SK-MEL-5 (cell line): ENCODE results near the gene PTPRM. TPM values are rescaled to one million over a fixed set of nuclear protein-coding genes. Genes with fewer than 3 reads are reported as not detected.

ENCODE experiments used
- DNase-seq: peaks from one replicate; pipeline ENCODE4 v3.0.0-alpha.2; 2016; ENCODE audit warnings: low read depth, low spot score
- in situ Hi-C: cut with HindIII; loops from 2 replicates; pipeline ENCODE4 v1.10.0; 2016; ENCODE audit warnings: low sequenced_read_pairs, high pct_unique_total_duplicates, low pct_unique_long_range_greater_than_20kb
- total RNA-seq: library from RNA; depleted of rRNA; stranded (reverse); fragments of >200 nt; shearing (Covaris generic); gene quantifications from 2 replicates; pipeline ENCODE4 v1.2.3, GENCODE V29; 2014

Gene PTPRM
- total RNA-seq, 1 experiment from 2014 or later: 43.7 TPM

DNA sequence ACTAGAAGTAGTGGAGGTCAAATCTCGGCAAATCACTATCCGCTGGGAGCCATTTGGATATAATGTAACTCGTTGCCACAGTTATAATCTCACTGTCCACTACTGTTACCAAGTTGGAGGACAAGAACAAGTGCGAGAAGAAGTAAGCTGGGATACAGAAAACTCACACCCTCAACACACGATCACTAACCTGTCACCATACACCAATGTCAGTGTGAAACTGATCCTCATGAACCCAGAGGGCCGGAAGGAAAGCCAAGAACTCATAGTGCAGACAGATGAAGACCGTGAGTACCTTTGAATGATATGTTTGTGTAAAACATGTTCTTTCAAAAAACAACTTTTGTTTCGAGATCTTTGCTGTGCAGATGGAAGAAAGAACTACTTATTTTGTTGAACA, 502.6 kb downstream of the PTPRM start:
- in situ Hi-C loops: no loop called here
- no peak for DNase-seq

DNA sequence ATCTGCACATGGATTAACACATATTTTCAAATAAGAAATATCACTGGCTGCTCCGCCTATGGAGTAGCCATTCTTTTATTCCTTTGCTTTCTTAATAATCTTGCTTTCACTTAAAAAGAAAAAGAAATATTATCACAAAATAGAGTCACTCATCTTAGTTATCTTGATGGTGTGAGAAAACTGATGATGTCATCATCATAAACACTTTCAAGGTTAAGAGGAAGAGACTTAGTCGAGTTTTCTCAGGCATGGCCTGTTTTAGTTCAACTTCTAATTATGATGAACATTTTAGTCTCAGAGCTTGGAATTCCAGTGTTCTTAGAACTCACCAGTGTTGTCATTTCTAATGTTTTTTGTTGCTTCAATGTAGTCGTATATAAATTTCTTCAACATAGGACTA, 506.1 kb downstream of the PTPRM start:
- DNase-seq: no peak
- in situ Hi-C loops: no loop called here

DNA sequence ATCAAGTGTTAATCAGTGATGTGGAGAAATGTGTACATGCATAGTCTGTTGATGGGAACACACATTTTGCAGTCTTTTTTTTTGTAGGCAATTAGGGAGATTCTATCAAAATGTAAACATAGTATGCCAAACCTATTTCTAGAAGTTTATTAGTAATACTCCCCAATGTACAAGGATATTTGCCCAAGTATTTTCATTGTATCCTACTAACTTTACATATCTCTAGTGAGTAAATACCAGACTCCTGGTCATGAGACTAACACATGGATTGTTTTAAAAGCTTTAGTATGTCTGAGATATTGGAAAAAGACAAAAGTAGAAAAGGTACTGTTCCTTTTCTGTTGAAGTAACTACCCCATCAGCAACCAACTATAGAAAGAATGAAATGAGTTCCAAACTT, 513.0 kb downstream of the PTPRM start:
- in situ Hi-C loops: no loop called here
- DNase-seq: no peak

DNA sequence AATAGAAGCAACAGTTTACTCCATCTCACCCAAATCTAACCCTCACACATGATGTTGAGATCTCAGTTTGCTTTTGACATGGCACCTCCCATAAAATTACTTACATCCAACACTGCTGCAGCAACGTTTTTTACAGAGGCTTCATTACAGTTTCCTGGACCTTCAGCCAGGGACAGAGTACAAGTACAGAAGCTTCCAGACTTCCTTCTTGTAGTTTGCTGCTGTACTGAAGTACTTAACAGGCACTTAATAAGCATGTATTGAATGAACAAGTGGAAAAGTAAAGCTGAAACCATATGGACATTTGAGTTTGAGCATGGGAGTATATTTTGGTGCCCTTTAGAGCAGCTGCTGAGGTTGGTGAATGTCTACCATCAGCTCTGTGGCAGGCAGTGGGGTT, 514.2 kb downstream of the PTPRM start:
- no peak for DNase-seq
- in situ Hi-C loops: no loop called here

DNA sequence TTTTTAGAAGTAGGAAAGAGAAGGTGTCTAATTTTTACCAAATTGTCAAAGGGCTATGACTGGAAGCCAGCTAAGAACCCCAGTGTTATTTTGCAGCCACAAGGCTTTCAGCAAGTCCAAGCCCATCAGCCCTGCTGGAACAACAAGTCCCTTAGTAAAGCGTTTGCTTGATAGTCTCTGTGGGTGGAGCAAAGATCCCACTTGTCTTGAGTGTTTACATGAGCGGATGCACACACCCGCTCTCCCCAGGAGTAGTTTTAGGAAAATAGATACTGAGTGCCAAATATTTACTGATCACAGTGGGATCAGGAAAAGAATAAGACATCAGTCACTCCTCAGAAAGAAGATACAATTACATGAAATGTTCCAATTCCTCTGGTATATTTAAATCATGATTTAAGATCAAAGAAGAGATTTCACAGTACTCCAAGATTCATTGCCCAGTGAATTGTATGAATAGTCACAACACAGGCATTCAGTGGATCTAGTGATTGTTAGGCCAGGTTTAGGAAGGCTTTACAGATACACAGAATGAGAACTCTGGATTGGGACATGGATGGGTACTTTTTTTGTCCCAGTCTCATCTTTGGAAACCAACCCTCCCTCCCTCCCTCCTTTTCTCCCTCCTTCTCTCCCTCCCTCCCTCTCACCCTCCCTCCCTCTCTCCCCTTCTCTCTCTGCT, 514.9 kb downstream of the PTPRM start:
- in situ Hi-C loops: no loop called here
- no peak for DNase-seq

GRCh38 chr18:8084160-8084559, 517.0 kb downstream of the PTPRM start:
- peak; percentile 84 for DNase-seq
- in situ Hi-C loops: no loop called here

DNA sequence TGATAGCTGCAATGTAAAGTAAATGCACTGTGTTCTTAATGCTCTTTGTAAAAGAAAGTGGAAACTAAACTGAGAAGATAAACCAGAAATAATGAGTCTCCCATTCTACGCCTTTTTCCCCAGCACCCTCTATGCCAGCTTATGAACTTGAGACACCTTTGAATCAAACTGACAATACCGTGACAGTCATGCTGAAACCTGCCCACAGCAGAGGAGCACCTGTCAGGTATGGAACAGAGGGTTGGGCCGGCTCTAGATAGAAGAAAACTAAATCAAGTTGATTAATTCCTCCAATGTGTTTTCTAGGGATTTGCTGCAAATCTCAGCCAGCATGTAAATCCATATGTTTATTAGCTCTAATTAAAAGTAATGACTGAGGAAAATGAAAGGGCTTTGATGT, 521.5 kb downstream of the PTPRM start:
- no peak for DNase-seq
- in situ Hi-C loops: no loop called here

DNA sequence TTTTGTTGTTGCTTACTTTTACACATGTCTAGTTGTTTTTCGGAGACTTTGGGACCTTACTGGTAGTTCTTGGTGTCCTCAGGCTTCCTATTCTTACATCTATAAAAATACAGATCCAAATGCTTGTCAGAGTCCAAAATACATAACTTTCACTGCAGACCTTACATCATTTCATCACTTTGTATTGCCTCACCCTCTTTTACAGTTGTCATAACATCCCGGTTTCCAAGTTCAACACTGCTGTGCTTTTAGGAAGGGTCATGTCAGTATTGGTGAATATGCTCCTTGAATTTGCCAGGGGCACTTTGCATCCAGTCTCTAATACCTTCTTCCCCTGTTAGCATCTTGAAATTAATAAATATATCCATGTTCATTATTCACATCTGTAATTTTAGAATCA, 523.9 kb downstream of the PTPRM start:
- in situ Hi-C loops: no loop called here
- no peak for DNase-seq

GRCh38 chr18:8095947-8096570, 528.9 kb downstream of the PTPRM start:
- in situ Hi-C loops: no loop called here
- DNase-seq: no peak

DNA sequence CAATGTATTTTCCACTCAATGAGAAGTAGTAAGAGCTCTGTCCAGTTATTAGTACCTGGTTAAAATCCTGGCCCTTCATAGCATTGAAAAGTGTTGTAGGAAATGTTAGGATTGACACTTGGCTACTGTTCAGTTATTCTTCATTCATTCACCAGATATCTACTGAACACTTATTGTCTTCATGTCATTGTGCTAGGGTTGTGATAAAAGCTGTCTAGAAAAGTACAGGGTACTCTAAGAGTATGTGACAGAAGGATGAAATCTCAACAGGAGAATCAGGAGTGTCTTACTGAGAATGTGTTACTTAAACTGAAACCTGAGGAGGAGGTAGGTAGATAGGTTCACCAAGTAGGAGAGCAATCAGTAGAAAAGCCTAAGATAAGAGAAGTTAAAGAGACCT, 530.3 kb downstream of the PTPRM start:
- no peak for DNase-seq
- in situ Hi-C loops: no loop called here

GRCh38 chr18:8097927-8098326, 530.8 kb downstream of the PTPRM start:
- no peak for DNase-seq
- in situ Hi-C loops: no loop called here

DNA sequence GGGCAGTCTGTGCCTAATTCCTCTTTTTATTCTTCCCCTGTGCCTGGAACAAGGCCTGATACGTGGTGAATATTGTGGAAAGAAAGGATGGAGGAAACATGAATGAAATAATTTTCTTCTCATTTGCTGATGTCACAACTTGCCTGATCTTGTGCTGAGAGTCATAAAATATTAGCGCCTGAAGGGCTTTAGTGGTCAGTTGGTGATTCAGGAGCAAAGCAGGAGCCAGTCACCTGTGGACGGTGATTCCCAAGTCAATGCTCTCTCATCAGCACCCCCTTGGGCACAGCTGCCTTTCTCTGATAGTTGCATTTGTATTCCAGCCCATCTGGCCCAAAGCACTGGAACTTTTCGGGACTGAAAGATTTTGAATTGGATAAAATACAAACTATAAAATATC, 539.5 kb downstream of the PTPRM start:
- in situ Hi-C loops: no loop called here
- peak; percentile 3 for DNase-seq

DNA sequence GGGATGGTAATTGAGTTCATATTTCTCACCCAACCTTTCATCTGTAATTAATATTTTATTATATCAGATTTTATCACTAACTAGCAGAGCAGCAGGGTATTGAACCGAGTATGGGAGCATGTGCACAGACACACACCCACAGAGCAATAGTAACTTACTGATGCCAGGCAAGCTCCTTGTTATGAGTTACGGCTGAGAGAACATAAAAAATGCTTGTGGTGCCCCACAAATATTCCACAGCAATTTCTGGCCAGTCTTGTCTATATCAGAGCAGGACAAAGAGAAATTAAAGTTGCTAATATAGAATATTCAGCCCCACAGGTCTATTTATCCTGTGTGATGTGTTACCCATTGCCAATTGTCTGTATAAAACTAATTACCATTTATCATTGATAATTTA, 540.3 kb downstream of the PTPRM start:
- in situ Hi-C loops: no loop called here
- DNase-seq: no peak

- DNase-seq: no peak
- in situ Hi-C loops: no loop called here
Observed at GRCh38 chr18:8114480-8114879, 547.4 kb downstream of the PTPRM start.

GRCh38 chr18:8116341-8117005, 549.4 kb downstream of the PTPRM start:
- in situ Hi-C loops: no loop called here
- DNase-seq: no peak

- no peak for DNase-seq
- in situ Hi-C loops: no loop called here
Observed at GRCh38 chr18:8117006-8117371, 549.9 kb downstream of the PTPRM start.

DNA sequence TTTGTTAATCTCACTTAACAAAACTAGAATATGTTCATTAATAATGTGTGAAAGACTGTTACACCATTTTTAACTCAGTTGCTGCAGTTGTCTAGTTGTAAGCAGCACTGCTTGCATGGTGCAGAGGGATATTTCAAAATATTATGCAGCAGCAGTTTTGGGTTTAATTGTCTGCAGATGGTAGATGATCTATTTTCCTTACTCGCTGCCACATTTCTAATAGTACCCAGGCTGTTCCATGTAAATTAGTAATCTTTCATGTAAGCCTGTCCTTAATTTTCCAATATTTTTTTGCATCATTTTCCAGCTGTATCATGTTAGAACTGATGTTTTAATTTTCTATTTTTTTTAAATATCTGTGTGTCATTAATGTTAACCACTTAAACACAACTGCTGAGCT, 554.0 kb downstream of the PTPRM start:
- in situ Hi-C loops: no loop called here
- no peak for DNase-seq

- in situ Hi-C loops: no loop called here
- DNase-seq: no peak
Observed at GRCh38 chr18:8121942-8122480, 554.9 kb downstream of the PTPRM start.
